HepG2 (cell line): ENCODE measurements around the gene CORO7. TPM values are rescaled to one million over a fixed set of nuclear protein-coding genes. Genes with fewer than 3 reads are reported as not detected.

Source experiments
- CREB1 ChIP-seq, 2 experiments: fragments of 450-650 bp in 1 of 2; IDR thresholded peaks; 2 replicates each; pipeline ENCODE4 v1.6.1; 2016 to 2017; ENCODE audit warnings: control low read depth in 1 of 2, mild to moderate bottlenecking in 1 of 2, missing compliant biosample characterization in 1 of 2, missing genetic modification characterization in 1 of 2
- GTF2F1 ChIP-seq: fragments of 150-350 bp; IDR thresholded peaks from 2 replicates; pipeline ENCODE4 v1.6.1; 2014; ENCODE audit warnings: low read length
- KDM5B ChIP-seq: sonication (generic); formaldehyde crosslinking; IDR thresholded peaks from 2 replicates; pipeline ENCODE4 v1.4.0; 2020; ENCODE audit warnings: missing genetic modification reagents, mild to moderate bottlenecking, borderline replicate concordance
- MBNL3 ChIP-seq: fragments of 250-450 bp; sonication (Bioruptor Pico); conservative IDR thresholded peaks from 2 replicates; pipeline ENCODE4 v1.8.0; 2022; ENCODE audit warnings: mild to moderate bottlenecking, inconsistent platforms
- MEF2D ChIP-seq: sonication (generic); formaldehyde crosslinking; IDR thresholded peaks from 2 replicates; pipeline ENCODE4 v1.5.1; 2020; ENCODE audit warnings: mild to moderate bottlenecking, missing genetic modification reagents
- RAD21 ChIP-seq: fragments of 450-650 bp; formaldehyde crosslinking; IDR thresholded peaks from 2 replicates; pipeline ENCODE4 v1.5.0; 2020; ENCODE audit warnings: mild to moderate bottlenecking
- RXRB ChIP-seq: IDR thresholded peaks from 2 replicates; pipeline ENCODE4 v1.6.1; 2016; ENCODE audit warnings: borderline replicate concordance, missing genetic modification reagents, missing compliant biosample characterization
- SMAD1 ChIP-seq: sonication (generic); formaldehyde crosslinking; IDR thresholded peaks from 2 replicates; pipeline ENCODE4 v1.4.0; 2020; ENCODE audit warnings: missing genetic modification reagents, low read depth, mild to moderate bottlenecking, borderline replicate concordance
- SOX5 ChIP-seq: IDR thresholded peaks from 2 replicates; pipeline ENCODE4 v1.6.1; 2016; ENCODE audit warnings: borderline replicate concordance
- TAF1 ChIP-seq: sonication (generic); formaldehyde crosslinking; IDR thresholded peaks from 2 replicates; pipeline ENCODE4 v1.4.0; 2020; ENCODE audit warnings: missing genetic modification reagents
- TEF ChIP-seq: sonication (generic); formaldehyde crosslinking; IDR thresholded peaks from 2 replicates; pipeline ENCODE4 v1.5.0; 2020; ENCODE audit warnings: missing genetic modification reagents
- ZBTB3 ChIP-seq: sonication (generic); formaldehyde crosslinking; IDR thresholded peaks from 2 replicates; pipeline ENCODE4 v1.4.0; 2020; ENCODE audit warnings: low read depth, mild to moderate bottlenecking, moderate library complexity, missing genetic modification reagents, borderline replicate concordance
- ZNF20 ChIP-seq: sonication (generic); formaldehyde crosslinking; IDR thresholded peaks from 2 replicates; pipeline ENCODE4 v1.4.0; 2020; ENCODE audit warnings: mild to moderate bottlenecking, moderate library complexity, missing genetic modification reagents
- ZNF557 ChIP-seq: sonication (generic); formaldehyde crosslinking; IDR thresholded peaks from 2 replicates; pipeline ENCODE4 v1.4.0; 2020; ENCODE audit warnings: missing genetic modification reagents
- ZNF713 ChIP-seq: sonication (generic); formaldehyde crosslinking; IDR thresholded peaks from 2 replicates; pipeline ENCODE4 v1.4.0; 2020; ENCODE audit warnings: mild to moderate bottlenecking, missing genetic modification reagents
- polyA plus RNA-seq, 8 experiments: library from polyadenylated mRNA; depleted of rRNA in 3 of 8; stranded (reverse) in 7 of 8; unstranded in 1 of 8; fragments of >200 nt; fragmentation: Illumina TruSeq in 4 of 8; extraction: Trizol in 4 of 8; gene quantifications; 2 replicates each; pipeline versions ENCODE4 v1.2.1 to v1.2.3, GENCODE V29; 2011 to 2016; ENCODE audit warnings: low read depth in 4 of 8, missing spikeins in 1 of 8, mixed read lengths in 1 of 8; ENCODE audit not compliant: insufficient read depth in 1 of 8
- total RNA-seq, 5 experiments: library from RNA; depleted of rRNA; stranded (reverse); fragments of >200 nt; fragmentation: Illumina TruSeq; extraction: Trizol; gene quantifications; 2 replicates each; pipeline ENCODE4 v1.2.3, GENCODE V29; 2016; ENCODE audit warnings: low read depth in 1 of 5
- TF ChIP-seq, protein P1 (sequence below): sonication (generic); formaldehyde crosslinking; IDR thresholded peaks from 2 replicates; pipeline ENCODE4 v1.4.0; 2020; ENCODE audit warnings: missing genetic modification reagents
- TF ChIP-seq, protein P2 (sequence below): sonication (generic); formaldehyde crosslinking; IDR thresholded peaks from 2 replicates; pipeline ENCODE4 v1.5.0; 2020; ENCODE audit warnings: missing genetic modification reagents
- TF ChIP-seq, protein P3 (sequence below): conservative IDR thresholded peaks from 2 replicates; pipeline ENCODE4 v1.6.1; 2018; ENCODE audit warnings: missing genetic modification reagents
- TF ChIP-seq, protein P4 (sequence below): sonication (generic); formaldehyde crosslinking; IDR thresholded peaks from 2 replicates; pipeline ENCODE4 v1.9.0; 2022; ENCODE audit warnings: low read depth, missing genetic modification reagents
- TF ChIP-seq, protein P5 (sequence below): sonication (generic); formaldehyde crosslinking; IDR thresholded peaks from 2 replicates; pipeline ENCODE4; 2020; ENCODE audit warnings: missing genetic modification reagents, mild to moderate bottlenecking, borderline replicate concordance

The CORO7 gene
- total and polyA plus RNA-seq, 2 of the 13 experiments (the other 11 are each of a cell fraction or from before 2014, with no cell fraction given) = 9.9 to 14.3 TPM

- TF ChIP-seq TEF (no peak), KDM5B (peak; percentile 37; the same call in 1 of the 2 replicates), GTF2F1 (no peak), ZNF20 (CRISPR knock-in tag) (no peak), RXRB (CRISPR knock-in tag) (peak; percentile 93), CREB1 (IDR thresholded peaks at IDR 0.05) (no peak), CREB1 (CRISPR knock-in tag; IDR thresholded peaks at IDR 0.05) (no peak), ZNF557 (CRISPR knock-in tag) (no peak), SMAD1 (no peak), TAF1 (no peak), SOX5 (CRISPR knock-in tag) (no peak), MBNL3 (CRISPR knock-in tag) (no peak), MEF2D (CRISPR knock-in tag) (no peak), RAD21 (0 out of 2 replicates have a peak, but pooled peaks have one; percentile 31), ZNF713 (CRISPR knock-in tag) (no peak), ZBTB3 (peak; percentile 77; the same call in 1 of the 2 replicates)
- TF ChIP-seq, protein P1, sequence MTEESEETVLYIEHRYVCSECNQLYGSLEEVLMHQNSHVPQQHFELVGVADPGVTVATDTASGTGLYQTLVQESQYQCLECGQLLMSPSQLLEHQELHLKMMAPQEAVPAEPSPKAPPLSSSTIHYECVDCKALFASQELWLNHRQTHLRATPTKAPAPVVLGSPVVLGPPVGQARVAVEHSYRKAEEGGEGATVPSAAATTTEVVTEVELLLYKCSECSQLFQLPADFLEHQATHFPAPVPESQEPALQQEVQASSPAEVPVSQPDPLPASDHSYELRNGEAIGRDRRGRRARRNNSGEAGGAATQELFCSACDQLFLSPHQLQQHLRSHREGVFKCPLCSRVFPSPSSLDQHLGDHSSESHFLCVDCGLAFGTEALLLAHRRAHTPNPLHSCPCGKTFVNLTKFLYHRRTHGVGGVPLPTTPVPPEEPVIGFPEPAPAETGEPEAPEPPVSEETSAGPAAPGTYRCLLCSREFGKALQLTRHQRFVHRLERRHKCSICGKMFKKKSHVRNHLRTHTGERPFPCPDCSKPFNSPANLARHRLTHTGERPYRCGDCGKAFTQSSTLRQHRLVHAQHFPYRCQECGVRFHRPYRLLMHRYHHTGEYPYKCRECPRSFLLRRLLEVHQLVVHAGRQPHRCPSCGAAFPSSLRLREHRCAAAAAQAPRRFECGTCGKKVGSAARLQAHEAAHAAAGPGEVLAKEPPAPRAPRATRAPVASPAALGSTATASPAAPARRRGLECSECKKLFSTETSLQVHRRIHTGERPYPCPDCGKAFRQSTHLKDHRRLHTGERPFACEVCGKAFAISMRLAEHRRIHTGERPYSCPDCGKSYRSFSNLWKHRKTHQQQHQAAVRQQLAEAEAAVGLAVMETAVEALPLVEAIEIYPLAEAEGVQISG (CRISPR knock-in tag) = 0 out of 2 replicates have a peak, but pooled peaks have one; percentile 45
- TF ChIP-seq, protein P2, sequence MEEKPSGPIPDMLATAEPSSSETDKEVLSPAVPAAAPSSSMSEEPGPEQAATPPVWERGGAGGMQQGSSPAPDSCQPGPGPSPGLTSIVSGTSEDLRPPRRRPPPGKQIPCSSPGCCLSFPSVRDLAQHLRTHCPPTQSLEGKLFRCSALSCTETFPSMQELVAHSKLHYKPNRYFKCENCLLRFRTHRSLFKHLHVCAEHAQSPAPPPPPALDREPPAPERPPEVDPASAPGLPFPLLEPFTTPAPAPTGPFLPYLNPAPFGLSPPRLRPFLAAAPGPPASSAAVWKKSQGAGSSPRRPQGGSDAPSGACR (CRISPR knock-in tag) = no peak
- TF ChIP-seq, protein P3, sequence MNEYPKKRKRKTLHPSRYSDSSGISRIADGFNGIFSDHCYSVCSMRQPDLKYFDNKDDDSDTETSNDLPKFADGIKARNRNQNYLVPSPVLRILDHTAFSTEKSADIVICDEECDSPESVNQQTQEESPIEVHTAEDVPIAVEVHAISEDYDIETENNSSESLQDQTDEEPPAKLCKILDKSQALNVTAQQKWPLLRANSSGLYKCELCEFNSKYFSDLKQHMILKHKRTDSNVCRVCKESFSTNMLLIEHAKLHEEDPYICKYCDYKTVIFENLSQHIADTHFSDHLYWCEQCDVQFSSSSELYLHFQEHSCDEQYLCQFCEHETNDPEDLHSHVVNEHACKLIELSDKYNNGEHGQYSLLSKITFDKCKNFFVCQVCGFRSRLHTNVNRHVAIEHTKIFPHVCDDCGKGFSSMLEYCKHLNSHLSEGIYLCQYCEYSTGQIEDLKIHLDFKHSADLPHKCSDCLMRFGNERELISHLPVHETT (CRISPR knock-in tag) = no peak
- TF ChIP-seq, protein P4, sequence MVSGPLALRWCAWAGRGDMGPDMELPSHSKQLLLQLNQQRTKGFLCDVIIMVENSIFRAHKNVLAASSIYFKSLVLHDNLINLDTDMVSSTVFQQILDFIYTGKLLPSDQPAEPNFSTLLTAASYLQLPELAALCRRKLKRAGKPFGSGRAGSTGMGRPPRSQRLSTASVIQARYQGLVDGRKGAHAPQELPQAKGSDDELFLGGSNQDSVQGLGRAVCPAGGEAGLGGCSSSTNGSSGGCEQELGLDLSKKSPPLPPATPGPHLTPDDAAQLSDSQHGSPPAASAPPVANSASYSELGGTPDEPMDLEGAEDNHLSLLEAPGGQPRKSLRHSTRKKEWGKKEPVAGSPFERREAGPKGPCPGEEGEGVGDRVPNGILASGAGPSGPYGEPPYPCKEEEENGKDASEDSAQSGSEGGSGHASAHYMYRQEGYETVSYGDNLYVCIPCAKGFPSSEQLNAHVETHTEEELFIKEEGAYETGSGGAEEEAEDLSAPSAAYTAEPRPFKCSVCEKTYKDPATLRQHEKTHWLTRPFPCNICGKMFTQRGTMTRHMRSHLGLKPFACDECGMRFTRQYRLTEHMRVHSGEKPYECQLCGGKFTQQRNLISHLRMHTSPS = peak; percentile 17; the same call in 1 of the 2 replicates
- TF ChIP-seq, protein P5, sequence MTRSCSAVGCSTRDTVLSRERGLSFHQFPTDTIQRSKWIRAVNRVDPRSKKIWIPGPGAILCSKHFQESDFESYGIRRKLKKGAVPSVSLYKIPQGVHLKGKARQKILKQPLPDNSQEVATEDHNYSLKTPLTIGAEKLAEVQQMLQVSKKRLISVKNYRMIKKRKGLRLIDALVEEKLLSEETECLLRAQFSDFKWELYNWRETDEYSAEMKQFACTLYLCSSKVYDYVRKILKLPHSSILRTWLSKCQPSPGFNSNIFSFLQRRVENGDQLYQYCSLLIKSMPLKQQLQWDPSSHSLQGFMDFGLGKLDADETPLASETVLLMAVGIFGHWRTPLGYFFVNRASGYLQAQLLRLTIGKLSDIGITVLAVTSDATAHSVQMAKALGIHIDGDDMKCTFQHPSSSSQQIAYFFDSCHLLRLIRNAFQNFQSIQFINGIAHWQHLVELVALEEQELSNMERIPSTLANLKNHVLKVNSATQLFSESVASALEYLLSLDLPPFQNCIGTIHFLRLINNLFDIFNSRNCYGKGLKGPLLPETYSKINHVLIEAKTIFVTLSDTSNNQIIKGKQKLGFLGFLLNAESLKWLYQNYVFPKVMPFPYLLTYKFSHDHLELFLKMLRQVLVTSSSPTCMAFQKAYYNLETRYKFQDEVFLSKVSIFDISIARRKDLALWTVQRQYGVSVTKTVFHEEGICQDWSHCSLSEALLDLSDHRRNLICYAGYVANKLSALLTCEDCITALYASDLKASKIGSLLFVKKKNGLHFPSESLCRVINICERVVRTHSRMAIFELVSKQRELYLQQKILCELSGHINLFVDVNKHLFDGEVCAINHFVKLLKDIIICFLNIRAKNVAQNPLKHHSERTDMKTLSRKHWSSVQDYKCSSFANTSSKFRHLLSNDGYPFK (CRISPR knock-in tag) = no peak
Measured at GRCh38 chr16:4367393-4367856, 49.0 kb downstream of the CORO7 start (continued).
